ENCODE measurements around the gene BCAR1.
"Not testable (repeated sequence)": the region's sequence is repeated elsewhere in the genome, so short reads cannot be mapped to it uniquely, and the experiment has no call there.

Gene BCAR1

GRCh38 chr16:75224306-75225082, 26.9 kb downstream of the BCAR1 start:
- no peak for DNase-seq

- DNase-seq = not testable (repeated sequence)
Observed at GRCh38 chr16:75223129-75223528, 28.3 kb downstream of the BCAR1 start.

GRCh38 chr16:75222271-75222783, 29.1 kb downstream of the BCAR1 start:
- no peak for DNase-seq

GRCh38 chr16:75219838-75220237, 31.6 kb downstream of the BCAR1 start:
- no peak for DNase-seq

GRCh38 chr16:75219088-75219487, 32.3 kb downstream of the BCAR1 start:
- no peak for DNase-seq

GRCh38 chr16:75218256-75219076, 33.0 kb downstream of the BCAR1 start, which contains the start of gene CTRB1:
TSS of gene CTRB1 (plus strand) at chr16:75218988. CDS start at chr16:75219008, 20 bp downstream.
- no peak for DNase-seq

GRCh38 chr16:75217389-75217851, 34.0 kb downstream of the BCAR1 start:
- DNase-seq = no peak

GRCh38 chr16:75216576-75216975, 34.8 kb downstream of the BCAR1 start:
- no peak for DNase-seq

- no peak for DNase-seq
Observed at GRCh38 chr16:75216127-75216526, 35.3 kb downstream of the BCAR1 start.

GRCh38 chr16:75211286-75211685, 40.1 kb downstream of the BCAR1 start:
- not testable (repeated sequence) for DNase-seq

GRCh38 chr16:75209944-75210343, 41.5 kb downstream of the BCAR1 start:
- DNase-seq = no peak

GRCh38 chr16:75209514-75209913, 41.9 kb downstream of the BCAR1 start:
- not testable (repeated sequence) for DNase-seq

- no peak for DNase-seq
Observed at GRCh38 chr16:75208861-75209505, 42.4 kb downstream of the BCAR1 start.

- DNase-seq = no peak
Observed at GRCh38 chr16:75208242-75208825, 43.1 kb downstream of the BCAR1 start.

- no peak for DNase-seq
Observed at GRCh38 chr16:75207831-75208230, 43.6 kb downstream of the BCAR1 start.

GRCh38 chr16:75206749-75207451, 44.5 kb downstream of the BCAR1 start, which contains the start of gene CTRB2:
TSS of gene CTRB2 (minus strand) at chr16:75207161. CDS start at chr16:75207141, 20 bp downstream.
- DNase-seq = no peak

GRCh38 chr16:75205961-75206748, 45.3 kb downstream of the BCAR1 start:
- not testable (repeated sequence) for DNase-seq

GRCh38 chr16:75205438-75205837, 46.0 kb downstream of the BCAR1 start:
- DNase-seq = not testable (repeated sequence)

GRCh38 chr16:75204905-75205304, 46.5 kb downstream of the BCAR1 start:
- DNase-seq = not testable (repeated sequence)

GRCh38 chr16:75204410-75204758, 47.0 kb downstream of the BCAR1 start:
- DNase-seq = no peak
